ENCODE data around the gene ZPBP2.
A peak's percentile ranks its signal among the peaks of the same experiment; 100 is the strongest.

The ZPBP2 gene

DNA sequence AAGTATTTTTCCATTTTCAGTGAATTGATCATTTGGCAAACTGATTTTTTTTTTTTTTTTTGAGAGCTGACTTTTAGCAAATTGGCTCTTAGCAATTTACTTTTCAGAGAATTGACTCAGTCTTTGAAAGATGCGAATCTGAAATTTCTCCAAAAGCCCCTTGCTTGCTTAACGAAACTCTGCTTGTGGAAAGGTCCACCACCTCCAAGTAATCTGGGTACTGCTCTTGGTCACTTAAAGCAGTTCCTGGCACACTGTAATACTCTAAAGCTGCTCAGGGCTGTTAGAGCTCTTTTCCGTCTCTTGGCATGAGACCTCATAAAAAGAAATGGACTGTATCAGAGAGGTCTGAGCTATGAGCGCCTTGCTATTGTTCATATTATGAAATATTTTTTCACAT, 47.6 kb downstream of the ZPBP2 start:
- DNase-seq, result no peak

DNA sequence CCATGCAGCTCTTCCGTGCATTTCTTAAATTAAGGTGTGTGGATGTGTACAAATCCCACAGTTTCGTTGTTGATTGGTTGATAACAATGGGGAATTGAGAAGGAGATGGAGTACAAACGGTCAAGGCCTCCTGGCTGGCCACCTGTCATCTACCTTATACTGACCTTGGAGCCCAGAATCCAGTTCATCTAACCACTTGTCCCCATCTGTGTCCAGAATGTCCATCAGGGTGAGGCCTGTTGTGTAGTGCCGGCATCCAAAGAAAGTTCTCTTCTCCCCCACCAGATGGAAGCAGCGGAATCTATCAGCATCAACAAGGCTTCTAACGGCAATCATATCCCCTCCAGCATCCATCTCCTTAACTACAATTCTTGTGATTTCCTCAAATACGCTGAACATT, 48.9 kb downstream of the ZPBP2 start:
- DNase-seq, result no peak

GRCh38 chr17:39919087-39919683, 51.2 kb downstream of the ZPBP2 start:
- no peak for DNase-seq

- DNase-seq, result peak; percentile 67 to 76
These were observed 52.5 kb downstream of the ZPBP2 start for GRCh38 chr17:39920218-39921210.

DNA sequence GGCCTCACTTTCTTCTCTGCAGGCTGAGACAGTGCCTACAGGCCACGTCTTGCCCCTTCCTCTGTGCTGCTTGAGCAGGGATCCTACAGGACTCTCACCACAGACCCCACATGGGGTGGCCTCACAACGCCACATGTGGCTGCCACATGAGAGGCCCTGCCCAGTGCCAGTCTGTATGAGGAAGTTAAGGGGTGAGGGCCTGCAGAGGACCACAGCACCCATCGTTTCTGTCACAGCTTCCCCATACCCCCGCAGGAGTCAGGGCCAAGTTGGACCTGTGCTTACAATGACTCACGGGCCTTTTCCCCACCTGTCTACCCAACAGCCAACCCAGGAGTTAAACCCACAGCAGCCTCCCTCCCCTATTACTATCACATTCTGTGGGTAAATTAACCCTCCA, 53.3 kb downstream of the ZPBP2 start:
- peak; percentile 31 to 48 for DNase-seq

DNA sequence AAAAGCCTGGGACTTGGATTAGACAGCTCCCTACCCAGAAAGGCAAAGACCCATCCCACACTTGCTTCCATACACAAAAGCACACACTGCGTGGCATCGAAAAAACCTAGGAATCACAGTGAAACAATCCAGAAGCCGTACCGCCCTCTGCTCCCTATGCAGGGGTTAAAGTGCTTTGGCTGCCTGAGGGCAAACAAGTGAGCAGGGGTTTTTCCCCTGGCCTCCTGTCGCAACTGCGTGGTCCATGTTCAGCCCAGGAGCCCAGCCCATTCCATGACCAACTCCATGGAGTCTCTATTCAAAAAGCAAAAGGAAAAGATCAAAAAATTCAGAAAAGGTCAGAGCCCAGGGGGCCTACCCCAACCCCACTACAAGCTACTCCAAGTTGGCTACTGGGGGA, 54.0 kb downstream of the ZPBP2 start:
- DNase-seq, result no peak

DNA sequence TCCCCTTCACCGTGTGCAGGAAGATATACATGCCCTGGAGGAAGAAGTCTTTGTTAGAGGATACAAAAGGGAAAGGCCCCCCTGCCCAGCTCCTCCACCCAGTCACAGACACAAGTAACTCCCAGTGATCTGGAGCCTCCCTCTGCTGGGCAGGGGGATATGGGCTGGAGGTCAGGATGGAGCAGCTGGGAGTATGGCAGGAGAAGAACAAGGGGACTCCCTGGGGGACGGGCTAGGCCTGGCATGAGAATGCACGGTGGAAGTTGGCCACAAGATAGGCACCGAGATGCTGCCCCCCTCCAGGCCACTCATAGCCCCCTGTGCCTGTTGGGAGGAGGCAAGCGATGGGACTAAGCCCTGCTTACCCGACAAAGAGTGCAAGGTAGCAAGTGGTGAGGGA, 55.2 kb downstream of the ZPBP2 start:
- no peak for DNase-seq

GRCh38 chr17:39923836-39924690, 56.1 kb downstream of the ZPBP2 start:
- no peak for DNase-seq

DNA sequence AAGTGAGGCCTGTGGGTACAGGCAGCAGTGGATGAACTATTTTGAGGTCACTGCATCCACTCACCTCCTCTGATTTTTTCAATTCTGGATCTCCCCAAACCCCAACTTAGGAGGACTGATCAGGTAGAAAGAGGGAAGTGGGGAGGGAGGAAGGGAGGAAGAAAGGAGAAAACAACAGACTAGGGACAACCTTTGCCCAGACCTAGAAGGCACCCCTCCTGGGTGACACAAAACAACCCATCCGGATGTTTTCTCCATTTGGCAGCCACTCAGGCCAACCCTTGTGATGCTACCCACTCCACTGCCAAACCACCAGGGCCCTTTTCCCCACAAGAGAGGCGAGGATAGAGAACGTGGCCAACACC, 56.7 kb downstream of the ZPBP2 start:
- DNase-seq, result no peak

DNA sequence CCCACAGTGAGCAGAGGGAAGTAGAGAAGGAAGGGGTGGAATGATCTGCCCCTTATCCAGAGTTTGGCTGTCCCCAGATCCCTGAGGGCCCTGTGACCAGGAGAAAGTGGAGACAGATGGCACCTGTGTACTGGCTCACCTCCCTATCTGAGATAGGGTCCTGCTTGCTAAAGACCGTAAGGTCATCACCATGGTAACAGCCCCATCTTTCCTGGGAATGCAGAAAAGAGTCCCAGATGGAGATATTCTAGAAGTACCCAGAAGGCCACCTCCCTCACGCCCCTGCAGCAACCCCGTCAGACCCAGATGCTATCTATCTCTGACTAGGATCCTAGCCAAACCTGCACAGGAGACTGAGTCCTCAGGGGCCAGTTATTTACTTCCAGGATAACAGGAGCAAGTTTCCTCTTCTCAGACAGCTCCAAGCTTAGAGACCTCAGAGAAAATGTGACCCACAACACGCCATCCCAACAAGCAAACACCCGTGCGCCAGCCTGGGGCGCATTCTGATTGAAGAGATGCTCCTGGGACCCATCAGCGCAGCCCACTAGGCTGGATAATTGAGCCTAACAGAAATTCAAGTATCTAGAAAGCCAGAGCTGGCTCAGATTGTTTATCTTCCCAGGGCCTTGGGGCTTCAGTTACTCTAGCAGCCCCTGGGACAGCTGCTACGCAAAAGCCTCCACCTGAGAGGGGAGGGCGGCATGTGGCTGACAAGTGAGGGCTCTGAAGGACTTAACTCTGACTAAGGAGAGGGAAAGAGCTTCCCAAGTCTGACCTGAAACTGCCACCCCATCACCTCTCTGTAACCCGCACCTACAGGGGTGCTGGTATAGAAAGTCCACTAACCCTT, 57.5 kb downstream of the ZPBP2 start:
- DNase-seq, result no peak

GRCh38 chr17:39926135-39926587, 58.2 kb downstream of the ZPBP2 start:
- no peak for DNase-seq

DNA sequence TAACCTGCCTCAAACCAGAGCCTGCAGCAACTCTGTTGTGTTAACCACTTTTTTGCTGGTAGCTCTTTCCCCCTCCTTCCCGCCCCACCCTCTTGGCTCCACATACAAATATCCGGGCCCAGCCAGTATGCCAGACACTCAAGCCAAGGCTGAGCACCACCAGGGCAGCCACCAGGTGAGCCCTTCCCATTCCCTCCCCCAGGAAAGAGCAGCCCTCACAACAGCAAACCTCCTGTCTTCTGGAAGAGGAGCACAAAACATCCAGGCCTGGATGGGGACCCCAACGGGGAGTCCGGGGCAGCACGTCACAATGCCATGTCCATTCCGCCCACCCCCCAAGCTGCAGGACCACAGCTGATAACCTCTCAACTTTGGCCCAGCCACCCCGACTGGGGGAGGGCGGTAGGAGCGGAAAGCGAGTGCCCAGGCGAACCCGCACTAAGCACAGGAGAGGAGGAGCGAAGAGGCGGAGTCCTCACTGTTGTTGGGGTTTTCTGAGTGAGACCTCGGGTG, 58.6 kb downstream of the ZPBP2 start:
- peak; percentile 59 to 69 for DNase-seq
